Adrenal gland (tissue), 12 donors: Measurements from ENCODE around the gene FAM219A. TPM values are rescaled to one million over a fixed set of nuclear protein-coding genes. Genes with fewer than 3 reads are reported as not detected.

Experiments used
- DNase-seq, 7 donors: peaks; one replicate each; pipeline ENCODE4 v3.0.0-alpha.2; 2019 to 2020
- H3K27ac ChIP-seq, 5 donors: fragments of 200-600 bp; sonication (generic) in 4 of 5; 1 replicate in 3 of 5; 2 replicates in 2 of 5; pipeline versions ENCODE4 v1.5.1 to v1.8.0; 2016 to 2020; ENCODE audit warnings: mild to moderate bottlenecking in 1 of 5
- H3K27me3 ChIP-seq: fragments of 200-600 bp; 2 replicates; pipeline ENCODE4 v1.8.0; 2021
- H3K36me3 ChIP-seq, 2 donors: fragments of 200-600 bp; replicated peaks in 1 of 2; 1 replicate in 1 of 2; 2 replicates in 1 of 2; pipeline versions ENCODE4 v1.5.1 to v1.8.0; 2018 to 2022
- H3K4me1 ChIP-seq, 2 donors: fragments of 200-600 bp; replicated peaks in 1 of 2; 1 replicate in 1 of 2; 2 replicates in 1 of 2; pipeline versions ENCODE4 v1.5.1 to v1.8.0; 2018 to 2021
- H3K4me3 ChIP-seq, 4 donors: fragments of 200-600 bp; sonication (generic) in 3 of 4; one replicate each; pipeline ENCODE4 v1.5.1; 2016 to 2018
- H3K9me3 ChIP-seq, 3 donors: fragments of 200-600 bp; sonication (generic) in 1 of 3; replicated peaks in 1 of 3; 1 replicate in 2 of 3; 2 replicates in 1 of 3; pipeline versions ENCODE4 v1.5.1 to v1.8.0; 2016 to 2021
- CTCF ChIP-seq, 6 experiments: fragments of 450-650 bp in 4 of 6; fragments of 200-600 bp in 2 of 6; sonication (generic) in 1 of 6; IDR thresholded peaks; 1 replicate in 5 of 6; 2 replicates in 1 of 6; pipeline versions ENCODE4 v1.5.1 to v1.8.0; 2016 to 2021; ENCODE audit warnings: antibody characterized with exemption in 6 of 6, mild to moderate bottlenecking in 2 of 6, moderate library complexity in 1 of 6
- POLR2A ChIP-seq, 2 donors: fragments of 450-650 bp; IDR thresholded peaks; one replicate each; pipeline ENCODE4 v1.6.1; 2017; ENCODE audit warnings: antibody characterized with exemption in 2 of 2, mild to moderate bottlenecking in 2 of 2, moderate library complexity in 1 of 2
- WGBS, 4 donors: extraction: QIAGEN DNeasy Blood & Tissue Kit in 2 of 4; methylation state at CpG; one replicate each; pipeline versions ENCODE4 v1.1.5 to v1.1.7; 2013 to 2017; 5-methylcytosine and 5-hydroxymethylcytosine counted together
- intact Hi-C, 2 donors: fragments of 100-400 bp; cut with DNase I; formaldehyde crosslinking; loops; one replicate each; pipeline versions ENCODE4 v1.14.1 to v1.15.0; 2022 to 2023
- polyA plus RNA-seq, 3 donors: library from polyadenylated mRNA; stranded (reverse); fragments of 200-250 nt in 2 of 3; fragments of 350-450 nt in 1 of 3; fragmentation: Illumina TruSeq in 1 of 3; extraction: RNeasy Lipid Tissue Mini Kit (QIAGEN cat#74804) in 1 of 3; gene quantifications; one replicate each; pipeline ENCODE4 v1.2.3, GENCODE V29; 2013 to 2014
- total RNA-seq, 9 donors: library from RNA; depleted of rRNA in 4 of 9; stranded (reverse); fragments of >200 nt in 4 of 9; fragments of 120-200 nt in 1 of 9; fragmentation: NEBNext Ultra II Directional in 1 of 9; extraction: Animal tissue kit (Norgen Biotek cat#: 25700) in 1 of 9; gene quantifications; one replicate each; pipeline versions ENCODE4 v1.1.0 to v1.2.4, GENCODE V29; 2013 to 2023
- donor health status: healthy with polysubstance abuse.
- donor health status: Bipolar disorder and iron deficiency.
- donor health status: DM: yes; HTN: yes; CAD: no.
- donor health status: DM: no; HTN: no; CAD: no.
- donor health status: DM: no; HTN: no; CAD: no.
- donor health status: DM: yes; HTN: yes; CAD: no.

The FAM219A gene
- total and polyA plus RNA-seq, 12 donors = 7.6 to 26.9 (median 14.9) TPM

GRCh38 chr9:34375901-34376595 is 82.3 kb downstream of the FAM219A start:
- Histone ChIP-seq H3K4me3 (peak overlapping the region in 2 of 4 donors; percentile 46 to 59), H3K27ac (peak overlapping the region in 3 of 5 donors; percentile 42 to 80 (median 67)), H3K27me3 (no peaks in the 10 kb centered on the region), H3K9me3 (no peaks in the 10 kb centered on the region), H3K4me1 (peaks cover 10 to 29% of the 10 kb centered on the region in 2 donors), H3K36me3 (peaks cover 0 to 11% of the 10 kb centered on the region in 2 donors)
- TF ChIP-seq CTCF (IDR thresholded peaks at IDR 0.05) (peak in 4 of 6 experiments; percentile 9 to 26 (median 13)), POLR2A (IDR thresholded peaks at IDR 0.05) (no peak)
- peak; percentile 59 to 76 (median 63) for DNase-seq
- intact Hi-C loops = loop anchor here in 1 of 2 donors (5.0 kb wide), 1 partner anchor 39 kb away; no protein-coding TSS in a partner anchor
- 12 to 100% (median 19%) methylated on average over 1 to 22 of the region's 22 CpGs for WGBS, 4 donors

GRCh38 chr9:34374905-34375552 is 83.3 kb downstream of the FAM219A start:
- peak in 4 of 7 donors; percentile 46 to 73 (median 66) for DNase-seq
- WGBS, 4 donors = 21 to 46% (median 42%) methylated on average over 4 to 5 of the region's 5 CpGs
- Histone ChIP-seq H3K4me3 (no peak overlapping the region), H3K27me3 (no peaks in the 10 kb centered on the region), H3K27ac (peak overlapping the region in 1 of 5 donors; percentile 11), H3K36me3 (peaks cover 0 to 18% of the 10 kb centered on the region in 2 donors), H3K9me3 (no peaks in the 10 kb centered on the region), H3K4me1 (peaks cover 5 to 19% of the 10 kb centered on the region in 2 donors)
- intact Hi-C loops = loop anchor here in 1 of 2 donors (5.0 kb wide), 1 partner anchor 38 kb away; no protein-coding TSS in a partner anchor
- TF ChIP-seq CTCF (IDR thresholded peaks at IDR 0.05) = no peak
- TF ChIP-seq POLR2A (IDR thresholded peaks at IDR 0.05) = peak in 1 of 2 donors; percentile 33

- no peaks in the 10 kb centered on the region for H3K27me3 ChIP-seq
- H3K27ac ChIP-seq = no peak overlapping the region
- DNase-seq = no peak
- WGBS, 4 donors = 87 to 94% (median 92%) methylated on average over 3 of the region's 3 CpGs
- no peak for TF ChIP-seq CTCF (IDR thresholded peaks at IDR 0.05)
- TF ChIP-seq POLR2A (IDR thresholded peaks at IDR 0.05) = no peak
- peaks cover 0 to 18% of the 10 kb centered on the region in 2 donors for H3K36me3 ChIP-seq
- intact Hi-C loops = no loop called here
- peaks cover 0 to 12% of the 10 kb centered on the region in 2 donors for H3K4me1 ChIP-seq
- no peak overlapping the region for H3K4me3 ChIP-seq
- H3K9me3 ChIP-seq = no peaks in the 10 kb centered on the region
These were observed 84.0 kb downstream of the FAM219A start for GRCh38 chr9:34374339-34374738.

- no peaks in the 10 kb centered on the region for H3K27me3 ChIP-seq
- TF ChIP-seq CTCF (IDR thresholded peaks at IDR 0.05) (no peak), POLR2A (IDR thresholded peaks at IDR 0.05) (no peak)
- WGBS, 4 donors = 88 to 97% (median 94%) methylated on average over 1 to 2 of the region's 2 CpGs
- peaks cover 0 to 9% of the 10 kb centered on the region in 2 donors for H3K4me1 ChIP-seq
- intact Hi-C loops = no loop called here
- H3K4me3 ChIP-seq = no peak overlapping the region
- no peak for DNase-seq
- no peaks in the 10 kb centered on the region for H3K9me3 ChIP-seq
- H3K36me3 ChIP-seq = peaks cover 0 to 18% of the 10 kb centered on the region in 2 donors
- no peak overlapping the region for H3K27ac ChIP-seq
These were observed 84.6 kb downstream of the FAM219A start for GRCh38 chr9:34373749-34374148.
